Measurements from ENCODE around the gene GABRD.

DNA sequence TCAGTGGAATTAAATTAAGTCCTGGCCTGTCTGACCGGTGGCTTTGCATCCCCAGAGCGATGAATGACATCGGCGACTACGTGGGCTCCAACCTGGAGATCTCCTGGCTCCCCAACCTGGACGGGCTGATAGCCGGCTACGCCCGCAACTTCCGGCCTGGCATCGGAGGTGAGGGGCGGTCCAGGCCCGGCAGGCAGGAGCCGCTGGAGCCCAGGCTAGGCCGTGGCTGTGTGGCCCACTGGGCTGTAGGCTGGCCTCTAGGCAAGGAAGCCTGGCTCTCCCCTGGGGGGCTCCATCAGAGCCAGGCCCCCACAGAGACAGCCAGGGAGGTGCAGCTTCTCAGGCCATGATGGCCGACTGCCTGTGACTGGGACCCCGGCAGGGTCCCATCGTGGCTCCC, 5.7 kb downstream of the GABRD start:
- TF ChIP-seq CTCF (IDR thresholded peaks at IDR 0.05) (no peak), POLR2A (IDR thresholded peaks at IDR 0.05) (no peak)

Measured in adrenal gland (tissue), 5 donors.